Neural cell (in vitro differentiated cells): Measurements from ENCODE around the gene ACSL6.

Experiments
- EP300 ChIP-seq: fragments of 450-650 bp; conservative IDR thresholded peaks from 2 replicates; pipeline ENCODE4 v1.6.1; 2014; ENCODE audit warnings: antibody characterized with exemption, mild to moderate bottlenecking, moderate library complexity; ENCODE audit not compliant: poor library complexity, severe bottlenecking
- POLR2AphosphoS5 ChIP-seq: IDR thresholded peaks from 2 replicates; pipeline ENCODE4 v1.6.1; 2012
- REST ChIP-seq: IDR thresholded peaks from 2 replicates; pipeline ENCODE4 v1.6.1; 2012; ENCODE audit warnings: borderline replicate concordance
- SMC3 ChIP-seq: fragments of 450-650 bp; conservative IDR thresholded peaks from 2 replicates; pipeline ENCODE4 v1.6.1; 2014; ENCODE audit warnings: antibody characterized with exemption, mild to moderate bottlenecking, moderate library complexity; ENCODE audit not compliant: poor library complexity
- TAF1 ChIP-seq: IDR thresholded peaks from 2 replicates; pipeline ENCODE4 v1.6.1; 2012; ENCODE audit warnings: low read depth
- TF ChIP-seq, protein P1 (sequence below): fragments of 450-650 bp; IDR thresholded peaks from 2 replicates; pipeline ENCODE4 v1.5.1; 2014; ENCODE audit warnings: antibody characterized with exemption, mild to moderate bottlenecking, moderate library complexity; ENCODE audit not compliant: poor library complexity, severe bottlenecking

GRCh38 chr5:131974016-131974415 lies 37.4 kb downstream of the ACSL6 start:
- TF ChIP-seq, protein P1, sequence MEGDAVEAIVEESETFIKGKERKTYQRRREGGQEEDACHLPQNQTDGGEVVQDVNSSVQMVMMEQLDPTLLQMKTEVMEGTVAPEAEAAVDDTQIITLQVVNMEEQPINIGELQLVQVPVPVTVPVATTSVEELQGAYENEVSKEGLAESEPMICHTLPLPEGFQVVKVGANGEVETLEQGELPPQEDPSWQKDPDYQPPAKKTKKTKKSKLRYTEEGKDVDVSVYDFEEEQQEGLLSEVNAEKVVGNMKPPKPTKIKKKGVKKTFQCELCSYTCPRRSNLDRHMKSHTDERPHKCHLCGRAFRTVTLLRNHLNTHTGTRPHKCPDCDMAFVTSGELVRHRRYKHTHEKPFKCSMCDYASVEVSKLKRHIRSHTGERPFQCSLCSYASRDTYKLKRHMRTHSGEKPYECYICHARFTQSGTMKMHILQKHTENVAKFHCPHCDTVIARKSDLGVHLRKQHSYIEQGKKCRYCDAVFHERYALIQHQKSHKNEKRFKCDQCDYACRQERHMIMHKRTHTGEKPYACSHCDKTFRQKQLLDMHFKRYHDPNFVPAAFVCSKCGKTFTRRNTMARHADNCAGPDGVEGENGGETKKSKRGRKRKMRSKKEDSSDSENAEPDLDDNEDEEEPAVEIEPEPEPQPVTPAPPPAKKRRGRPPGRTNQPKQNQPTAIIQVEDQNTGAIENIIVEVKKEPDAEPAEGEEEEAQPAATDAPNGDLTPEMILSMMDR, result no peak
- no peak for TF ChIP-seq TAF1
- no peak for TF ChIP-seq EP300
- TF ChIP-seq SMC3, result no peak
- TF ChIP-seq REST, result no peak
- no peak for TF ChIP-seq POLR2AphosphoS5
